HepG2 (cell line): ENCODE measurements around the gene MCF2L. TPM values are rescaled to one million over a fixed set of nuclear protein-coding genes. Genes with fewer than 3 reads are reported as not detected.

ENCODE experiments used
- ATAC-seq: fragments of 200-7000 bp; cut with Tn5 transposase; 3 replicates; pipeline ENCODE4 v1.9.1; 2020; ENCODE audit warnings: mild to moderate bottlenecking, moderate library complexity
- BruUV-seq: library from RNA; stranded (reverse); fragments of 400-500 nt; replicated peaks from 2 replicates; lab custom pipeline; 2021; lab: Mats Ljungman, UMichigan
- CTCF ChIA-PET: fragments of 300-600 bp; formaldehyde crosslinking; extraction: SDS; loops from one replicate; lab custom pipeline; 2021; ENCODE audit warnings: low total read pairs, inconsistent platforms, low intra/inter-chr PET ratio; lab: Yijun Ruan, JAX
- POLR2A ChIA-PET: fragments of 350-600 bp; sonication (Branson Sonifier 250); formaldehyde crosslinking; loops from one replicate; lab custom pipeline; 2020; ENCODE audit warnings: antibody characterized with exemption, inconsistent platforms; lab: Yijun Ruan, JAX
- DNase-seq: peaks from one replicate; pipeline ENCODE4 v3.0.0-alpha.2; 2015; ENCODE audit warnings: low spot score
- FAIRE-seq: peaks from 3 replicates; lab custom pipeline; 2011; peaks lifted over from hg19 to GRCh38; lab: Jason Lieb, UNC
- H2AFZ ChIP-seq: one replicate; pipeline ENCODE4 v1.6.1; 2011; ENCODE audit warnings: low read length, inconsistent platforms
- H3K27ac ChIP-seq: fragments of 300-600 bp; 3 replicates; pipeline ENCODE4 v1.8.0; 2011; ENCODE audit warnings: mixed run types, mild to moderate bottlenecking, mixed read lengths, low read length, inconsistent platforms; ENCODE audit not compliant: insufficient read depth; ENCODE audit errors: extremely low read length
- H3K27me3 ChIP-seq, 2 experiments: fragments of 200-600 bp in 1 of 2; 2 replicates in 1 of 2; 3 replicates in 1 of 2; pipeline versions ENCODE4 v1.6.0 to v1.8.0; 2011; ENCODE audit warnings: low read length in 2 of 2, mild to moderate bottlenecking in 2 of 2, moderate library complexity in 2 of 2, inconsistent platforms in 1 of 2; ENCODE audit not compliant: insufficient read depth in 2 of 2, control insufficient read depth in 1 of 2
- H3K36me3 ChIP-seq, 2 experiments: fragments of 200-600 bp in 1 of 2; replicated peaks in 1 of 2; 2 replicates in 1 of 2; 3 replicates in 1 of 2; pipeline versions ENCODE4 v1.5.1 to v1.8.0; 2011; ENCODE audit warnings: low read length in 2 of 2, inconsistent platforms in 1 of 2; ENCODE audit not compliant: insufficient read depth in 2 of 2, control insufficient read depth in 1 of 2
- H3K4me1 ChIP-seq: 2 replicates; pipeline ENCODE4 v1.5.1; 2012; ENCODE audit warnings: low read length, inconsistent platforms; ENCODE audit not compliant: insufficient read depth
- H3K4me2 ChIP-seq: 2 replicates; pipeline ENCODE4 v1.6.0; 2011; ENCODE audit warnings: low read depth, low read length, inconsistent platforms
- H3K4me3 ChIP-seq, 3 experiments: fragments of 200-600 bp in 1 of 3; sonication (generic), shearing (Covaris generic) in 1 of 3; replicated peaks in 1 of 3; 2 replicates each; pipeline ENCODE4 v1.5.1; 2011 to 2016; ENCODE audit warnings: low read length in 3 of 3, inconsistent platforms in 2 of 3, low read depth in 2 of 3, mild to moderate bottlenecking in 2 of 3, control low read depth in 1 of 3, mixed read lengths in 1 of 3; ENCODE audit not compliant: insufficient read depth in 1 of 3
- H3K79me2 ChIP-seq: one replicate; pipeline ENCODE4 v1.6.1; 2011; ENCODE audit warnings: low read length, inconsistent platforms; ENCODE audit not compliant: insufficient read depth
- H3K9ac ChIP-seq: 2 replicates; pipeline ENCODE4 v1.6.0; 2011; ENCODE audit warnings: mild to moderate bottlenecking, low read depth, low read length, inconsistent platforms; ENCODE audit not compliant: insufficient read depth
- H3K9me3 ChIP-seq: 2 replicates; pipeline ENCODE4 v1.5.1; 2012; ENCODE audit warnings: mild to moderate bottlenecking, low read length
- H4K20me1 ChIP-seq: 2 replicates; pipeline ENCODE4 v1.6.0; 2011; ENCODE audit warnings: inconsistent platforms, mild to moderate bottlenecking, low read length, moderate library complexity; ENCODE audit not compliant: insufficient read depth
- BHLHE40 ChIP-seq: IDR thresholded peaks from 2 replicates; pipeline ENCODE4 v1.6.1; 2011; ENCODE audit warnings: low read length, improper control_type of control experiment
- EZH2 ChIP-seq: conservative IDR thresholded peaks from 2 replicates; pipeline ENCODE4 v1.6.1; 2012; ENCODE audit warnings: mild to moderate bottlenecking, low read depth, low read length, moderate library complexity
- FOXA1 ChIP-seq, 2 experiments: fragments of 450-650 bp in 1 of 2; sonication (generic) in 1 of 2; formaldehyde crosslinking in 1 of 2; IDR thresholded peaks; 2 replicates each; pipeline versions ENCODE4 v1.4.0 to v1.6.1; 2016 to 2020; ENCODE audit warnings: missing genetic modification reagents in 1 of 2
- XBP1 ChIP-seq: sonication (generic); formaldehyde crosslinking; IDR thresholded peaks from 2 replicates; pipeline ENCODE4 v1.5.0; 2020; ENCODE audit warnings: missing genetic modification reagents
- ZBTB1 ChIP-seq: sonication (generic); formaldehyde crosslinking; IDR thresholded peaks from 2 replicates; pipeline ENCODE4 v1.4.0; 2020; ENCODE audit warnings: missing genetic modification reagents, borderline replicate concordance
- ZNF530 ChIP-seq: sonication (generic); formaldehyde crosslinking; IDR thresholded peaks from 2 replicates; pipeline ENCODE4 v1.5.0; 2020; ENCODE audit warnings: low read depth, mild to moderate bottlenecking, missing genetic modification reagents
- ZNF580 ChIP-seq: IDR thresholded peaks from 2 replicates; pipeline ENCODE4 v1.6.1; 2016; ENCODE audit warnings: low read depth, borderline replicate concordance
- ZNF644 ChIP-seq: IDR thresholded peaks from 2 replicates; pipeline ENCODE4 v1.6.1; 2016; ENCODE audit warnings: low read depth
- ZNF646 ChIP-seq: sonication (generic); formaldehyde crosslinking; IDR thresholded peaks from 2 replicates; pipeline ENCODE4 v1.9.0; 2021; ENCODE audit warnings: mild to moderate bottlenecking, missing genetic modification reagents
- ZNF660 ChIP-seq: sonication (generic); formaldehyde crosslinking; IDR thresholded peaks from 2 replicates; pipeline ENCODE4 v1.5.1; 2020; ENCODE audit warnings: mild to moderate bottlenecking, low read depth, missing genetic modification reagents, borderline replicate concordance
- ZNF710 ChIP-seq: sonication (generic); formaldehyde crosslinking; IDR thresholded peaks from 2 replicates; pipeline ENCODE4 v1.5.0; 2020; ENCODE audit warnings: mild to moderate bottlenecking, missing genetic modification reagents, borderline replicate concordance
- ZNF713 ChIP-seq: sonication (generic); formaldehyde crosslinking; IDR thresholded peaks from 2 replicates; pipeline ENCODE4 v1.4.0; 2020; ENCODE audit warnings: mild to moderate bottlenecking, missing genetic modification reagents
- WGBS: methylation state at CpG from one replicate; pipeline ENCODE4 v1.1.6; 2017; ENCODE audit warnings: low lambda C conversion rate; 5-methylcytosine and 5-hydroxymethylcytosine counted together
- in situ Hi-C: cut with HindIII; loops from 2 replicates; pipeline ENCODE4 v1.10.0; 2017; ENCODE audit warnings: low pct_unique_long_range_greater_than_20kb; ENCODE audit not compliant: extremely low pct_ligation_motif_present
- intact Hi-C: fragments of 100-400 bp; cut with micrococcal nuclease; formaldehyde crosslinking; loops from one replicate; pipeline ENCODE4 v1.10.0; 2022; ENCODE audit not compliant: unreplicated experiment
- polyA plus RNA-seq, 8 experiments: library from polyadenylated mRNA; depleted of rRNA in 3 of 8; stranded (reverse) in 7 of 8; unstranded in 1 of 8; fragments of >200 nt; fragmentation: Illumina TruSeq in 4 of 8; extraction: Trizol in 4 of 8; gene quantifications; 2 replicates each; pipeline versions ENCODE4 v1.2.1 to v1.2.3, GENCODE V29; 2011 to 2016; ENCODE audit warnings: low read depth in 4 of 8, missing spikeins in 1 of 8, mixed read lengths in 1 of 8; ENCODE audit not compliant: insufficient read depth in 1 of 8
- total RNA-seq, 5 experiments: library from RNA; depleted of rRNA; stranded (reverse); fragments of >200 nt; fragmentation: Illumina TruSeq; extraction: Trizol; gene quantifications; 2 replicates each; pipeline ENCODE4 v1.2.3, GENCODE V29; 2016; ENCODE audit warnings: low read depth in 1 of 5

The MCF2L gene
- total and polyA plus RNA-seq, 2 of the 13 experiments (the other 11 are each of a cell fraction or from before 2014, with no cell fraction given): 19.4 to 28.4 TPM

- intact Hi-C loops: no loop called here
- ATAC-seq: no peak
- H4K20me1 ChIP-seq: no peaks in the 10 kb centered on the region
- ChIA-PET POLR2A (no interaction called here), CTCF (no interaction called here)
- FAIRE-seq: no peak
- no peaks in the 10 kb centered on the region for H3K79me2 ChIP-seq
- H3K4me1 ChIP-seq: no peaks in the 10 kb centered on the region
- no TSS peak for BruUV-seq
- no peak overlapping the region for H3K9ac ChIP-seq
- DNase-seq: no peak
- 98% methylated on average over 15 of the region's 42 CpGs for WGBS
- in situ Hi-C loops: no loop called here
- H3K9me3 ChIP-seq: no peaks in the 10 kb centered on the region
- no peaks in the 10 kb centered on the region for H3K27me3 ChIP-seq
- H2AFZ ChIP-seq: no peak overlapping the region
- TF ChIP-seq ZNF644 (CRISPR knock-in tag): no peak
- no peak for TF ChIP-seq ZNF713
- TF ChIP-seq ZNF580 (CRISPR knock-in tag): no peak
- no peak for TF ChIP-seq XBP1
- TF ChIP-seq ZNF660 (CRISPR knock-in tag): no peak
- TF ChIP-seq EZH2: no peak
- no peak for TF ChIP-seq ZBTB1 (CRISPR knock-in tag)
- TF ChIP-seq BHLHE40: no peak
- no peak for TF ChIP-seq ZNF646 (CRISPR knock-in tag)
- no peak for TF ChIP-seq ZNF710
- TF ChIP-seq ZNF530 (CRISPR knock-in tag): no peak
- TF ChIP-seq FOXA1 (IDR thresholded peaks at IDR 0.05): no peak
- no peak for TF ChIP-seq FOXA1 (CRISPR knock-in tag; IDR thresholded peaks at IDR 0.05)
- H3K4me2 ChIP-seq: no peak overlapping the region
- no peak overlapping the region for H3K4me3 ChIP-seq
- H3K27ac ChIP-seq: no peak overlapping the region
- H3K36me3 ChIP-seq: peaks cover 15 to 42% of the 10 kb centered on the region in 2 experiments; a peak in 4 of 5 replicates
Measured at GRCh38 chr13:113077953-113078901, 109.2 kb downstream of the MCF2L start.
